ENCODE results near the gene DNAAF1. TPM values are rescaled to one million over a fixed set of nuclear protein-coding genes. Genes with fewer than 3 reads are reported as not detected.

The DNAAF1 gene
- total RNA-seq, 5 donors from 2014 or later (not counting 1 experiment from before 2014, with no cell fraction given), result 0.16 to 0.32 TPM; not detected in 3

GRCh38 chr16:84155226-84155625 lies 10.1 kb downstream of the DNAAF1 start:
- WGBS (ENCODE audit: insufficient coverage), result 96% methylated on average over 4 of the region's 4 CpGs
- CTCF ChIA-PET, result no interaction called here
- ATAC-seq (replicated peaks in 1 of 4), result no peak

DNA sequence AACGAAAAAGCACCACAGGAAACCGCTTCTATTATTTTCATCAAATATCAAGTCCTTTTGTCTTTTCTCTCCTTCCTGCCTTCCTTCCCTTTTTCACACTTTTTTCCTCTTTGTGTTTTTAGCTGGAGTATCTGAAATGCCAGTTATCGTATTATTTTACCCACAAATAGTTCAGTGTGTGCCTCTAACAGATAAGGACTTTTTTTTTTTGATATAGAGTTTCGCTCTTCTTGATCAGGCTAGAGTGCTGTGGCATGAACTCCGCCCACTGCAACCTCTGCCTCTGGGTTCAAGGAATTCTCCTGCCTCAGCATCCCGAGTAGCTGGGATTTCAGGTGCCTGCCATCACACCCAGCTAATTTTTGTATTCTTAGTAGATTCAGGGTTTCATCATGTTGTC lies 10.7 kb downstream of the DNAAF1 start:
- ChIA-PET POLR2A (no interaction called here), CTCF (interaction anchor here in 1 of 2 donors (0.7 kb wide), 1 partner anchor 314 kb away, joined by 3 read pairs; no protein-coding TSS in a partner anchor)
- Mint-ChIP-seq H3K27ac (no peak overlapping the region), H3K4me3 (no peak overlapping the region), H3K36me3 (no peaks in the 10 kb centered on the region), H3K4me1 (no peaks in the 10 kb centered on the region), H3K27me3 (peaks cover 13 to 28% of the 10 kb centered on the region in 2 donors), H3K9me3 (no peaks in the 10 kb centered on the region)
- ATAC-seq (replicated peaks in 1 of 4) (no peak), DNase-seq (no peak)
- Histone ChIP-seq H3K4me3 (ENCODE audit: control insufficient read depth in 1 of 2, extremely low read depth in 1 of 2, low read length in 1 of 2) (no peak overlapping the region), H3K4me1 (ENCODE audit: control insufficient read depth in 1 of 2, extremely low read depth in 1 of 2, insufficient read depth in 2 of 2, low read length in 2 of 2) (no peaks in the 10 kb centered on the region), H3K9me3 (no peaks in the 10 kb centered on the region), H3K27me3 (replicated peaks in 1 of 2; ENCODE audit: control insufficient read depth in 2 of 2, extremely low read depth in 1 of 2, insufficient read depth in 2 of 2, low read length in 1 of 2) (peaks cover 0 to 32% of the 10 kb centered on the region in 2 experiments), H3K36me3 (ENCODE audit: control insufficient read depth in 2 of 2, extremely low read depth in 1 of 2, insufficient read depth in 1 of 2, low read length in 1 of 2) (no peaks in the 10 kb centered on the region), H3K27ac (ENCODE audit: low read length) (no peak overlapping the region)
- 40% methylated on average over 1 of the region's 6 CpGs for WGBS (ENCODE audit: insufficient coverage)

More at GRCh38 chr16:84155226-84155625, 10.1 kb downstream of the DNAAF1 start:
- Mint-ChIP-seq H3K4me1 (no peaks in the 10 kb centered on the region), H3K27me3 (peaks cover 13 to 28% of the 10 kb centered on the region in 2 donors), H3K9me3 (no peaks in the 10 kb centered on the region), H3K4me3 (no peak overlapping the region), H3K36me3 (no peaks in the 10 kb centered on the region), H3K27ac (no peak overlapping the region)
- H3K4me3 ChIP-seq (ENCODE audit: control insufficient read depth in 1 of 2, extremely low read depth in 1 of 2, low read length in 1 of 2), result no peak overlapping the region
- POLR2A ChIA-PET, result no interaction called here
- H3K27ac ChIP-seq (ENCODE audit: low read length), result no peak overlapping the region
- H3K4me1 ChIP-seq (ENCODE audit: control insufficient read depth in 1 of 2, extremely low read depth in 1 of 2, insufficient read depth in 2 of 2, low read length in 2 of 2), result no peaks in the 10 kb centered on the region
- peaks cover 0 to 34% of the 10 kb centered on the region in 2 experiments for H3K27me3 ChIP-seq (replicated peaks in 1 of 2; ENCODE audit: control insufficient read depth in 2 of 2, extremely low read depth in 1 of 2, insufficient read depth in 2 of 2, low read length in 1 of 2)
- DNase-seq, result no peak
- H3K36me3 ChIP-seq (ENCODE audit: control insufficient read depth in 2 of 2, extremely low read depth in 1 of 2, insufficient read depth in 1 of 2, low read length in 1 of 2), result no peaks in the 10 kb centered on the region
- H3K9me3 ChIP-seq, result no peaks in the 10 kb centered on the region

DNA sequence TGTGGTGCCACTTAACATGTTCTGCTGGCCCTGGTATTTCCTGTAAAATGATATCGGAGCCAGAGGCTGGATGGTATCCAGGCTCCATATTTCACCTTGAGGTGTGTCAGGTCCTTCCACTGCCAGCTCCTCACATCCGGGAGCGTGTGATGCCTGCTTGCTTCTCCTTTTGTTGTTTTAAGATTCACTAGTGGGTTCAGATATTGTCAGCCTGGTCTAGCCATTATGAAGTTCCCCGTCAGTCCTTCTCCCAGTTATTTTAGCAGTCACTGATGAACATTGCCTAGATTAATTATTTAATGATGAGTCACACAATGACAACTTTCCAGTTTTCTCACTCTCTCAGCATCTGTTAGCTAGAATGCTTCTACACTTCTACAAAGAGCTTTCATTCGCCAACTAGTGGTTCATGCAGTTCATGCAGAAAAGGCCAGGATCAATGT lies 11.3 kb downstream of the DNAAF1 start:
- Mint-ChIP-seq H3K36me3 (no peaks in the 10 kb centered on the region), H3K27me3 (peaks cover 9 to 26% of the 10 kb centered on the region in 2 donors), H3K27ac (no peak overlapping the region), H3K4me1 (no peaks in the 10 kb centered on the region), H3K4me3 (no peak overlapping the region), H3K9me3 (no peaks in the 10 kb centered on the region)
- Histone ChIP-seq H3K27me3 (replicated peaks in 1 of 2; ENCODE audit: control insufficient read depth in 2 of 2, extremely low read depth in 1 of 2, insufficient read depth in 2 of 2, low read length in 1 of 2) (peaks cover 0 to 35% of the 10 kb centered on the region in 2 experiments), H3K4me1 (ENCODE audit: control insufficient read depth in 1 of 2, extremely low read depth in 1 of 2, insufficient read depth in 2 of 2, low read length in 2 of 2) (no peaks in the 10 kb centered on the region), H3K36me3 (ENCODE audit: control insufficient read depth in 2 of 2, extremely low read depth in 1 of 2, insufficient read depth in 1 of 2, low read length in 1 of 2) (no peaks in the 10 kb centered on the region), H3K27ac (ENCODE audit: low read length) (no peak overlapping the region), H3K9me3 (no peaks in the 10 kb centered on the region), H3K4me3 (ENCODE audit: control insufficient read depth in 1 of 2, extremely low read depth in 1 of 2, low read length in 1 of 2) (no peak overlapping the region)
- POLR2A ChIA-PET, result no interaction called here
- ATAC-seq (replicated peaks in 1 of 4), result no peak
- CTCF ChIA-PET, result interaction anchor here in 1 of 2 donors (0.7 kb wide), 2 partner anchors 224 to 314 kb away, joined by 3 read pairs; no protein-coding TSS in a partner anchor
- 88% methylated on average over 1 of the region's 5 CpGs for WGBS (ENCODE audit: insufficient coverage)
- DNase-seq, result no peak

DNA sequence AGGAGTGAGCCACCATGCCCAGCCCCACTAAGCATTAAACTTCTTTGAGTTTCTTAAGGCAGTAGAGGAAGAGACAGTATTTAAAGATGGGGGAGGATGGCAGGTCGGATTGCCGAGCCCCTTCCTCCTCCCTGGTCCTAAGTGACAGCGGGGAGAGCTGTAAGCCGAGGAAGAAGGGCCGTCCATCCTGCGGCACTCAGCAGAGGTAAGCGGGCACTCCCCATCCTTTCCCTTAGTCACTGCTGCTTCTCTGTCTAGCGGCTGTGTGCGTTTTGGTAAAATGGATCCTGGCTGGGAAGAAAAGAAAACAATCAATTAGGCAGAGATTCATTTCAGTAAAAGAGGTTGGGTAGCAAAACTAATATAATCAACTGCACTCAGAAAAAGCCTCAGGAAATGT lies 13.9 kb downstream of the DNAAF1 start:
- H3K36me3 Mint-ChIP-seq, result no peaks in the 10 kb centered on the region
- peaks cover 18 to 23% of the 10 kb centered on the region in 2 donors for H3K27me3 Mint-ChIP-seq
- Histone ChIP-seq H3K4me1 (ENCODE audit: control insufficient read depth in 1 of 2, extremely low read depth in 1 of 2, insufficient read depth in 2 of 2, low read length in 2 of 2) (no peaks in the 10 kb centered on the region), H3K27ac (ENCODE audit: low read length) (no peak overlapping the region), H3K27me3 (replicated peaks in 1 of 2; ENCODE audit: control insufficient read depth in 2 of 2, extremely low read depth in 1 of 2, insufficient read depth in 2 of 2, low read length in 1 of 2) (peaks cover 0 to 34% of the 10 kb centered on the region in 2 experiments), H3K4me3 (ENCODE audit: control insufficient read depth in 1 of 2, extremely low read depth in 1 of 2, low read length in 1 of 2) (no peak overlapping the region), H3K36me3 (ENCODE audit: control insufficient read depth in 2 of 2, extremely low read depth in 1 of 2, insufficient read depth in 1 of 2, low read length in 1 of 2) (no peaks in the 10 kb centered on the region), H3K9me3 (no peaks in the 10 kb centered on the region)
- no peak overlapping the region for H3K4me3 Mint-ChIP-seq
- WGBS (ENCODE audit: insufficient coverage), result 18% methylated on average over 2 of the region's 9 CpGs
- POLR2A ChIA-PET, result no interaction called here
- no peaks in the 10 kb centered on the region for H3K4me1 Mint-ChIP-seq
- no peaks in the 10 kb centered on the region for H3K9me3 Mint-ChIP-seq
- H3K27ac Mint-ChIP-seq, result no peak overlapping the region
- ATAC-seq (replicated peaks in 1 of 4), result no peak
- CTCF ChIA-PET, result no interaction called here
- no peak for DNase-seq

DNA sequence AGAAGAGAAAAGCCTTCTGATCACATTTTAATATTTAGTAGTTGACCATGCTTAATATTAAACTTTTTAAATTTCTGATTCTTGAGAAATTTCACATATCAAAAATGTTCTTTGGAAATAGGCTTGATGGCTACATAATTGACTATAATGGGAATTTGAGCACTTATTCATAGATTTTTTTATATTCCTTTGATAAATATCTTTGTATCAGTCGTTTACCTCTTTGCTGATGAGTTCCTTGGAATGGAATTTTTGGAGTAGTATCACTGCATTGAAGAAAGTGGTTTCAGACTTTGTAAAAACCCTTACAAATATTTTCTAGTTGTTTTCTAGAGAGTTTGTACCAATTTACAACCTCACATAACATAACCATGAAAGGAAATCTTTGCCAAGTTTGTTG lies 14.7 kb downstream of the DNAAF1 start:
- Histone ChIP-seq H3K4me1 (ENCODE audit: control insufficient read depth in 1 of 2, extremely low read depth in 1 of 2, insufficient read depth in 2 of 2, low read length in 2 of 2) (no peaks in the 10 kb centered on the region), H3K27me3 (replicated peaks in 1 of 2; ENCODE audit: control insufficient read depth in 2 of 2, extremely low read depth in 1 of 2, insufficient read depth in 2 of 2, low read length in 1 of 2) (peaks cover 0 to 34% of the 10 kb centered on the region in 2 experiments), H3K36me3 (ENCODE audit: control insufficient read depth in 2 of 2, extremely low read depth in 1 of 2, insufficient read depth in 1 of 2, low read length in 1 of 2) (no peaks in the 10 kb centered on the region), H3K9me3 (no peaks in the 10 kb centered on the region), H3K27ac (ENCODE audit: low read length) (no peak overlapping the region), H3K4me3 (ENCODE audit: control insufficient read depth in 1 of 2, extremely low read depth in 1 of 2, low read length in 1 of 2) (no peak overlapping the region)
- no peaks in the 10 kb centered on the region for H3K4me1 Mint-ChIP-seq
- H3K9me3 Mint-ChIP-seq, result no peaks in the 10 kb centered on the region
- WGBS (ENCODE audit: insufficient coverage), result no CpG with 5 or more reads among the region's 1 CpG
- H3K4me3 Mint-ChIP-seq, result no peak overlapping the region
- no peak overlapping the region for H3K27ac Mint-ChIP-seq
- DNase-seq, result no peak
- no peak for ATAC-seq (replicated peaks in 1 of 4)
- H3K36me3 Mint-ChIP-seq, result no peaks in the 10 kb centered on the region
- H3K27me3 Mint-ChIP-seq, result peaks cover 18 to 23% of the 10 kb centered on the region in 2 donors
- ChIA-PET CTCF (no interaction called here), POLR2A (no interaction called here)

DNA sequence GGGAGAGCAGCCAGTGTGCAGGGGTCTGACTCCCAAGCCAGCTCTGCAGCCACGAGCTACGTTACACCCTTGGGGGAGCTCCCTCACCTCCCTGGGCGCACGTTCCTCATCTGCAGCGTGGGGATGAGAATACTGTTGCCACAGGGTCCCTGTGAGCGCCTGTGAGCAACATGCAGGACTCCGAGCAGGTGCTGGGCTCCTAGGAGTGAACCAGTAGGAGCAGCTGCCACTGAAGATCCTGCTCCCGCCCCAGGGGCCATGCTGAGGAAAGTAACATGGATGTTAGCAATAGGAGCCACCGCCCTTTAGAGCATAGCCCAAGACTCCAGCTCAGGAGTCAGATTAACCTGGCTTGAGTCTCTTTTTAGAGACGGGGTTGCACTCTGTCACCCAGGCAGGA lies 15.9 kb downstream of the DNAAF1 start:
- H3K4me1 Mint-ChIP-seq, result no peaks in the 10 kb centered on the region
- Histone ChIP-seq H3K4me3 (ENCODE audit: control insufficient read depth in 1 of 2, extremely low read depth in 1 of 2, low read length in 1 of 2) (no peak overlapping the region), H3K27ac (ENCODE audit: low read length) (no peak overlapping the region), H3K27me3 (replicated peaks in 1 of 2; ENCODE audit: control insufficient read depth in 2 of 2, extremely low read depth in 1 of 2, insufficient read depth in 2 of 2, low read length in 1 of 2) (peaks cover 0 to 30% of the 10 kb centered on the region in 2 experiments), H3K36me3 (ENCODE audit: control insufficient read depth in 2 of 2, extremely low read depth in 1 of 2, insufficient read depth in 1 of 2, low read length in 1 of 2) (no peaks in the 10 kb centered on the region), H3K4me1 (ENCODE audit: control insufficient read depth in 1 of 2, extremely low read depth in 1 of 2, insufficient read depth in 2 of 2, low read length in 2 of 2) (no peaks in the 10 kb centered on the region), H3K9me3 (no peaks in the 10 kb centered on the region)
- DNase-seq (no peak), ATAC-seq (replicated peaks in 1 of 4) (no peak)
- H3K36me3 Mint-ChIP-seq, result no peaks in the 10 kb centered on the region
- POLR2A ChIA-PET, result no interaction called here
- no peak overlapping the region for H3K4me3 Mint-ChIP-seq
- no peaks in the 10 kb centered on the region for H3K9me3 Mint-ChIP-seq
- peaks cover 20 to 22% of the 10 kb centered on the region in 2 donors for H3K27me3 Mint-ChIP-seq
- no peak overlapping the region for H3K27ac Mint-ChIP-seq
- WGBS (ENCODE audit: insufficient coverage), result 71% methylated on average over 10 of the region's 10 CpGs
- CTCF ChIA-PET, result no interaction called here

DNA sequence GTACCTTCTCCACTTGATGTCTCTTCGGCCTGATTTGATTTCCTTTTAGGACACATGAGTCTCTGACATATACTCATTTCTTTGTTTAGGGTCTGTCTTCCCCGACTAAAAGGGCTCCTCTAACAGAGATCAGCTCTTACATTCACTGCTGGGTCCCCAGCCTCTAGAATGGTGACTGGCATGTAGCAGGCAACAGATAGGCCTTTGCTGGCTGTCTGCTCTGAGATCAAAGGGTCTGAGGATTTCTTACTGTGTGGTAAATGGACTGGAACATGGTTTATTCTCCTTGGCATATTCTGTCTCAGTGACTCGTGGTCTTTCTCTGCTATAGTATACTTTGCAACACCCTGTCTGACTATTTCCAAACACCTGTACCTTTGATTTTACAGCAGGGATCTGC lies 16.7 kb downstream of the DNAAF1 start:
- no peaks in the 10 kb centered on the region for H3K36me3 Mint-ChIP-seq
- CTCF ChIA-PET, result no interaction called here
- POLR2A ChIA-PET, result no interaction called here
- Histone ChIP-seq H3K27me3 (replicated peaks in 1 of 2; ENCODE audit: control insufficient read depth in 2 of 2, extremely low read depth in 1 of 2, insufficient read depth in 2 of 2, low read length in 1 of 2) (peaks cover 0 to 34% of the 10 kb centered on the region in 2 experiments), H3K36me3 (ENCODE audit: control insufficient read depth in 2 of 2, extremely low read depth in 1 of 2, insufficient read depth in 1 of 2, low read length in 1 of 2) (no peaks in the 10 kb centered on the region), H3K4me1 (ENCODE audit: control insufficient read depth in 1 of 2, extremely low read depth in 1 of 2, insufficient read depth in 2 of 2, low read length in 2 of 2) (no peaks in the 10 kb centered on the region), H3K27ac (ENCODE audit: low read length) (no peak overlapping the region), H3K4me3 (ENCODE audit: control insufficient read depth in 1 of 2, extremely low read depth in 1 of 2, low read length in 1 of 2) (no peak overlapping the region), H3K9me3 (no peaks in the 10 kb centered on the region)
- no peak overlapping the region for H3K27ac Mint-ChIP-seq
- H3K27me3 Mint-ChIP-seq, result peaks cover 19 to 22% of the 10 kb centered on the region in 2 donors
- ATAC-seq (replicated peaks in 1 of 4) (no peak), DNase-seq (no peak)
- H3K4me1 Mint-ChIP-seq, result no peaks in the 10 kb centered on the region
- no peak overlapping the region for H3K4me3 Mint-ChIP-seq
- H3K9me3 Mint-ChIP-seq, result no peaks in the 10 kb centered on the region
- 80% methylated on average over 1 of the region's 3 CpGs for WGBS (ENCODE audit: insufficient coverage)

Data from T-cell (primary cell).